ENCODE measurements around the gene ECM1. TPM values are rescaled to one million over a fixed set of nuclear protein-coding genes. Genes with fewer than 3 reads are reported as not detected.

The ECM1 gene
- total RNA-seq, 1 experiment from 2014 or later: 1.4 TPM

DNA sequence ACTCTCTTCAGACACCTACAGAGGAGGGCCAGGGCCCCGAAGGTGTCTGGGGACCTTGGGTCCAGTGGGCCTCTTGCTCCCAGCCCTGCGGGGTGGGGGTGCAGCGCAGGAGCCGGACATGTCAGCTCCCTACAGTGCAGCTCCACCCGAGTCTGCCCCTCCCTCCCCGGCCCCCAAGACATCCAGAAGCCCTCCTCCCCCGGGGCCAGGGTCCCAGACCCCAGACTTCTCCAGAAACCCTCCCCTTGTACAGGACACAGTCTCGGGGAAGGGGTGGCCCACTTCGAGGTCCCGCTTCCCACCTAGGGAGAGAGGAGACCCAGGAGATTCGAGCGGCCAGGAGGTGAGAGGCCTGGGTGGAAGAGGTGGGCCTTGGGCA, 45.0 kb downstream of the ECM1 start:
- no peak overlapping the region for H2AFZ ChIP-seq (ENCODE audit: low read length)

More for the DNA sequence above, 45.0 kb downstream of the ECM1 start:
- no peak overlapping the region for H3K23ac ChIP-seq (ENCODE audit: insufficient read length, low read depth, low read length)
- H3K23me2 ChIP-seq (ENCODE audit: insufficient read length, low read depth, low read length, poor library complexity, severe bottlenecking): peaks cover 10% of the 10 kb centered on the region
- Mint-ChIP-seq H3K27me3 (ENCODE audit: low read depth) (peaks cover 29% of the 10 kb centered on the region), H3K27ac (peak overlapping the region in 2 of 3 experiments; percentile 18 to 53; a peak in 3 of 7 replicates), H3K36me3 (ENCODE audit: insufficient read depth in 1 of 3, low read depth in 3 of 3) (peaks cover 5% of the 10 kb centered on the region in 3 experiments; a peak in 6 of 7 replicates), H3K4me1 (peaks cover 18 to 42% of the 10 kb centered on the region in 2 experiments), H3K9me3 (no peaks in the 10 kb centered on the region), H3K4me3 (no peak overlapping the region)
- no peak overlapping the region for H2BK120ac ChIP-seq (ENCODE audit: low read depth, low read length, poor library complexity, severe bottlenecking)
- H4K8ac ChIP-seq (replicated peaks; ENCODE audit: insufficient read length, low read depth, low read length): no peak overlapping the region
- no peak overlapping the region for H3K4ac ChIP-seq (ENCODE audit: low read depth, low read length)
- no peaks in the 10 kb centered on the region for H3K79me1 ChIP-seq (ENCODE audit: insufficient read depth, low read depth, low read length, poor library complexity, severe bottlenecking)
- peaks cover 3% of the 10 kb centered on the region; the same call in 1 of the 2 replicates for H3K4me1 ChIP-seq (ENCODE audit: insufficient read depth, low read length)
- H3K18ac ChIP-seq (ENCODE audit: insufficient read length, low read depth, low read length): no peak overlapping the region
- H2AK5ac ChIP-seq (ENCODE audit: insufficient read length, low read length): no peak overlapping the region
- no peak overlapping the region for H3K56ac ChIP-seq (ENCODE audit: insufficient read length, low read depth, low read length)
- H3K9me3 ChIP-seq (ENCODE audit: control insufficient read depth, low read depth, low read length): no peaks in the 10 kb centered on the region
- H4K20me1 ChIP-seq (ENCODE audit: control insufficient read depth, insufficient read depth, insufficient read length): no peaks in the 10 kb centered on the region
- no peak overlapping the region for H3K4me2 ChIP-seq (ENCODE audit: insufficient read depth, insufficient read length, low read length)
- H2BK20ac ChIP-seq (ENCODE audit: low read depth, low read length, poor library complexity, severe bottlenecking): no peak overlapping the region
- no CpG with 5 or more reads among the region's 12 CpGs for WGBS (ENCODE audit: extremely low coverage, insufficient read length, low lambda C conversion rate)
- TF ChIP-seq, protein P1, sequence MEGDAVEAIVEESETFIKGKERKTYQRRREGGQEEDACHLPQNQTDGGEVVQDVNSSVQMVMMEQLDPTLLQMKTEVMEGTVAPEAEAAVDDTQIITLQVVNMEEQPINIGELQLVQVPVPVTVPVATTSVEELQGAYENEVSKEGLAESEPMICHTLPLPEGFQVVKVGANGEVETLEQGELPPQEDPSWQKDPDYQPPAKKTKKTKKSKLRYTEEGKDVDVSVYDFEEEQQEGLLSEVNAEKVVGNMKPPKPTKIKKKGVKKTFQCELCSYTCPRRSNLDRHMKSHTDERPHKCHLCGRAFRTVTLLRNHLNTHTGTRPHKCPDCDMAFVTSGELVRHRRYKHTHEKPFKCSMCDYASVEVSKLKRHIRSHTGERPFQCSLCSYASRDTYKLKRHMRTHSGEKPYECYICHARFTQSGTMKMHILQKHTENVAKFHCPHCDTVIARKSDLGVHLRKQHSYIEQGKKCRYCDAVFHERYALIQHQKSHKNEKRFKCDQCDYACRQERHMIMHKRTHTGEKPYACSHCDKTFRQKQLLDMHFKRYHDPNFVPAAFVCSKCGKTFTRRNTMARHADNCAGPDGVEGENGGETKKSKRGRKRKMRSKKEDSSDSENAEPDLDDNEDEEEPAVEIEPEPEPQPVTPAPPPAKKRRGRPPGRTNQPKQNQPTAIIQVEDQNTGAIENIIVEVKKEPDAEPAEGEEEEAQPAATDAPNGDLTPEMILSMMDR (conservative IDR thresholded peaks at IDR 0.05): no peak
- H3K79me2 ChIP-seq (ENCODE audit: insufficient read depth, low read length): no peaks in the 10 kb centered on the region
- H4K91ac ChIP-seq (ENCODE audit: insufficient read length, low read depth, low read length): no peak overlapping the region
- no peak overlapping the region for H3K27ac ChIP-seq (ENCODE audit: insufficient read length, low read depth, low read length)
- peak; percentile 22 for DNase-seq
- H4K5ac ChIP-seq (ENCODE audit: insufficient read length, low read depth, low read length): no peak overlapping the region
- no peak overlapping the region for H2BK15ac ChIP-seq (ENCODE audit: low read depth, low read length)
- H3T11ph ChIP-seq (ENCODE audit: low read length): no peak overlapping the region
- no peak overlapping the region for H2BK5ac ChIP-seq (ENCODE audit: insufficient read length, low read length)
- no peak overlapping the region; the same call in 1 of the 2 replicates for H3K14ac ChIP-seq (ENCODE audit: insufficient read depth, low read length)
- peaks cover 3% of the 10 kb centered on the region; the same call in 1 of the 2 replicates for H3K27me3 ChIP-seq (ENCODE audit: insufficient read depth, low read length)
- no peak overlapping the region for H2BK12ac ChIP-seq (ENCODE audit: insufficient read length, low read depth, low read length)
- H3K9ac ChIP-seq (ENCODE audit: extremely low read depth, insufficient read length, low read length): no peak overlapping the region

All from H9 (cell line).